Choroid plexus epithelial cell (primary cell): Measurements from ENCODE around the gene POLR1B.

ENCODE experiments used
- DNase-seq: peaks from one replicate; pipeline ENCODE4 v3.0.0-alpha.2; 2010; ENCODE audit warnings: low read depth
- H3K4me3 ChIP-seq: 2 replicates; pipeline ENCODE4 v1.5.1; 2011; ENCODE audit warnings: low read depth, mild to moderate bottlenecking, control low read depth, low read length, moderate library complexity
- CTCF ChIP-seq: conservative IDR thresholded peaks from 2 replicates; pipeline ENCODE4 v1.5.1; 2011; ENCODE audit warnings: low read depth, mild to moderate bottlenecking, control low read depth, inconsistent platforms, low read length, moderate library complexity

Gene POLR1B

GRCh38 chr2:112600634-112601033, 58.4 kb downstream of the POLR1B start:
- DNase-seq, result no peak
- no peak for TF ChIP-seq CTCF
- no peak overlapping the region for H3K4me3 ChIP-seq

DNA sequence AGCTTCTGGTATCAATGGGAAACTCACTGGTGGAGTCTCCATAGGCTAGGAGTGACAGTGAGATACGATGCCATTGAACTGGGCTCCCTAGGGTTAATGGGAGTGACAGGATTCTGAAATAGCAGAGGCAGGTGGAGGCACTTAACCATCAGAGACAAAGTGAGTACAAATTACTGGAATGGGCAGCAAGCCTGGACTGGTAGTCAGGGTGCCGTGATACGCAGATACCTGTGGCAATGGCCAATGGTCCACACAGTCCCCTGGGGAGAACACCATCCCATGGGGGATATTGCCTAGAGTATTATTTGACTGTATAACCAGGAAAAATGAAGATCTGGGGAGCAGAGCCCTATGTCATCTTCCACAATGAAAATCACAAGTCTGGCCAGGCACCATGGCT, 59.5 kb downstream of the POLR1B start:
- no peak for DNase-seq
- no peak overlapping the region for H3K4me3 ChIP-seq
- no peak for TF ChIP-seq CTCF

DNA sequence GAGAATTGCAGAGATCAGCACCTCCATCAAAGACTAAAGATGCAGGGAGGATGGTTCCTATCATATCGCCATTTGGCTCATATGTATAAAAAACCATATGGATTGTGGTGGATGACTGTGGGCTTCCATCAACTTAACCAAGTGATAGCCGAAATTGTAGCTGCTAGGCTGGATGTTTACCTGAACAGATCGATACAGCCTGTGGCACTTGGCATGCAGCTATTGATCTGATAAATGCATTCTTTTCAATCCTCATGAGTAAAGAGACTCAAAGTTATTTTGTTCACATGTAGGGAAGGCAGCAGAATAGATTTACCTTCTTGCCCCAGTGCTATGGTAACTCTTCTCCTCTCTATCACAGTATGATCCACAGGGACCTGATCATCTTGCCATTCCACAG, 60.7 kb downstream of the POLR1B start:
- no peak overlapping the region for H3K4me3 ChIP-seq
- no peak for DNase-seq
- no peak for TF ChIP-seq CTCF

GRCh38 chr2:112603731-112604130, 61.5 kb downstream of the POLR1B start:
- TF ChIP-seq CTCF, result no peak
- DNase-seq, result no peak

DNA sequence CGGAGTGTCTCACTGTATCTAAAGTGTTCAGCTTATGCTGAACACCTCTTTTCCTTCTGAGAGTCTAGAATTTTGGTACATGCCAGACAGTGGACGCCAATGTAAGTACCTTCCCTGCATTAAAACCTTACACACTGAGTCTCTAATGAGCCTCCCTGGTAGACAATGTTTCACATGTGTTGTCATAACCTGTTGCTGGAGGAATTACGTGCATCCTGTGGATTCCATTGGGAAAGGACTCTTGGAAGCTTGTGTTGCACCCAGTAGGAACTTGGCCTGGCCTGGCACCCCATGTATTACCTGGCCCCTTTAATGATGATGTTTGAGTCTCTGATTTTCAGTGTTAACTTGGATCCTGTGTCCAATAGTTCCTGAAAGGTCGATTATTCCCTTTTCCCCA, 62.7 kb downstream of the POLR1B start:
- no peak for TF ChIP-seq CTCF
- no peak overlapping the region for H3K4me3 ChIP-seq
- DNase-seq, result no peak

More at GRCh38 chr2:112603731-112604130, 61.5 kb downstream of the POLR1B start:
- no peak overlapping the region for H3K4me3 ChIP-seq

DNA sequence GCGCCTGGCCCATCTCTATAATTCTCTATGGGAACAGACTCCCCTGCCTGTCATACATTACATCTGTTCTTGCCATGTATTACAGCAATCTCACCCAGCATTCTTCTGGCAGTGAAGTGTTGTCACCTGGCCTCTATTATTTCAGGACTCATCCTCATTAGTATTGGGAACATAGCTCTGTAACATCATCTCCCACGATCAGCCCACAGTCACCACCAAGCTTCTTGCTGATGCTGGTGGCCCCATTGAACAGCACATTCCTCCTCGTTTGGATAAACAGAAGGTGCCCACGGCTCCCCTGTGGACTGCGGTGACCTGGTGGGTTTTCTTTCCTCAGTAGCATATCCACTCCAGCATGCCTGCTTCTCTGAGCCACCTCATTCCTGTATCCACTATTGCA, 63.7 kb downstream of the POLR1B start:
- H3K4me3 ChIP-seq, result no peak overlapping the region
- DNase-seq, result no peak
- TF ChIP-seq CTCF, result no peak

DNA sequence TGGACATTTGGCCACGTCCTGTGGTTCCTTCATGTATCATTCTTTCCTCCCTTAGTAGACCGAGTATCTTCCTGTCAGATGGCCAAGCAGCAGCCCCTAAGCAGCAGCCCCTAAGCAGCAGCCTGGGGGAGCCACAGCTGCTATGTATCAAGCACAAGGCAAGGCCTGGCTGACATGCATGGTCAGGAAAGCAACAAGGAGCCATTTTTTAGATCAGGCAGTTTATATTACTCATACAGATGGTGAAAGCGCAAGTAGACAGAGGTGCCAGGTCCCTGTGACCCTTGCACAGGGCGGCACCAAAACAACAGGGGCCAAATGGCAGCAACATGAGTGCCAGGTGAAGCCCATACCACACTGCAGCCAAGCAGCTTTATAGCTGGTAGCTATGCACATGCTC, 64.3 kb downstream of the POLR1B start:
- no peak overlapping the region for H3K4me3 ChIP-seq
- TF ChIP-seq CTCF, result no peak
- DNase-seq, result no peak
